CD1c-positive myeloid dendritic cell (primary cell): ENCODE results near the gene CENATAC.
"Not testable (repeated sequence)": the region's sequence is repeated elsewhere in the genome, so short reads cannot be mapped to it uniquely, and the experiment has no call there.

Experiments
- DNase-seq: peaks from one replicate; pipeline ENCODE4 v3.0.0-alpha.2; 2016; ENCODE audit errors: extremely low spot score

Gene CENATAC

GRCh38 chr11:118997627-118998387 is at the start of gene CENATAC:
Gene CENATAC, plus strand, starts transcription at chr11:118998138. Its CDS starts 60 bp downstream, at chr11:118998198.
- peak; percentile 98 for DNase-seq

GRCh38 chr11:118953265-118953664 is 44.7 kb upstream of the CENATAC start:
- no peak for DNase-seq

DNA sequence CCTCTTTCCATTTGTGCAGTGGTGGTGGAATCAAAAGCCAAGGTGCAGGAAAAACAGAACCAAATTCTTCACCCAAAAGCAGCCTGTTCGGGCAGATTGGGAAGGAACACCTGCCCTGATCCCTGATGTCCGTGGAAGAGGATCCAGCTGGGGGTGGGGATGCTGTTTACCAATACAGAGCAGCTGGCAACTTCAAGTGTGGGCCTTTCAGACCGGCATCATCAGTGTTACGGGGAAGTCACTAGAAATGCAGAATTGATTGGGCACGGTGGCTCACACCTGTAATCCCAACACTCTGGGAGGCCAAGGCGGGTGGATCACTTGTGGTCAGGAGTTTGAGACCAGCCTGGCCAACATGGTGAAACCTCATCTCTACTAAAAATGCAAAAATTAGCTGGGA is 44.0 kb upstream of the CENATAC start:
- DNase-seq = not testable (repeated sequence)

GRCh38 chr11:118956094-118956846 is 41.7 kb upstream of the CENATAC start, which contains the start of gene UPK2:
Gene UPK2, plus strand, starts transcription at chr11:118956298. Its CDS starts 53 bp downstream, at chr11:118956351.
- DNase-seq = peak; percentile 87

DNA sequence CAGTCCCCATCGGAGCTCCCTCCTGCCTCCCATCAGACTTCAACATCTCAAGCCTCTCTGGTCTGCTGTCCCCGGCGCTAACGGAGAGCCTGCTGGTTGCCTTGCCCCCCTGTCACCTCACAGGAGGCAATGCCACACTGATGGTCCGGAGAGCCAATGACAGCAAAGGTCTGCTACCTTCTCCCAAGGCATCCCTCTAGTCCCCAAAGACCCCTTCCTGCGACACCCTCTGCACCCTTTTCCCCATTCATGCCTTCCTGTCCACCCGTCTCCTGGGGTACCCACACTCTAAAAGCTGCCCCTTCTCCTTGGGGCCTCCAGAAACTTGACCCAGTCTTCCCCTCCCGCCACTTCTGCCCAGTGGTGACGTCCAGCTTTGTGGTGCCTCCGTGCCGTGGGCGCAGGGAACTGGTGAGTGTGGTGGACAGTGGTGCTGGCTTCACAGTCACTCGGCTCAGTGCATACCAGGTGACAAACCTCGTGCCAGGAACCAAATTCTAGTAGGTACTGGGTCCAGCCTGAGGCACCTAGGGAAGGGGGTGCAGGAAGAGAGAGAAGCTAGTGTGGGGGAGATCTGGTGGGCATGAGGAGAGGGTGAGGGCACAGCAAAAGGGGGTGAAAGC is 41.0 kb upstream of the CENATAC start:
- no peak for DNase-seq

DNA sequence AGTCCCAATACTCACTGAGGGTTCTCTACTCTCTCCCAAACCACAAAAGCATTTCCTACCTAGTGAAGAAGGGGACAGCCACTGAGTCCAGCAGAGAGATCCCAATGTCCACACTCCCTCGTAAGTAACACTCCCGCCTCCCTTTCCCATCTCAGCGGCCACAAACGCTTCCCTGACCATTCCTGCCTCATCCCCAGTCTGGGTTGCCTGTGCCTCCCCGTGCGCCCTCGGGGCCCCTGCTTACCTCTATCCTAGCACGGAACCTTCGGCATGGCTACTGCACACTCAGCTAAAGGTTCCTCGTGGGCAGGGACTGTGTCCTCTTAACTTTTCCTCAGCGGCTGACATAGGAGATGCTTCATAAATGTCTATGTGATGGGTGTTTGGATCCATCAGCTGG is 40.4 kb upstream of the CENATAC start:
- no peak for DNase-seq

DNA sequence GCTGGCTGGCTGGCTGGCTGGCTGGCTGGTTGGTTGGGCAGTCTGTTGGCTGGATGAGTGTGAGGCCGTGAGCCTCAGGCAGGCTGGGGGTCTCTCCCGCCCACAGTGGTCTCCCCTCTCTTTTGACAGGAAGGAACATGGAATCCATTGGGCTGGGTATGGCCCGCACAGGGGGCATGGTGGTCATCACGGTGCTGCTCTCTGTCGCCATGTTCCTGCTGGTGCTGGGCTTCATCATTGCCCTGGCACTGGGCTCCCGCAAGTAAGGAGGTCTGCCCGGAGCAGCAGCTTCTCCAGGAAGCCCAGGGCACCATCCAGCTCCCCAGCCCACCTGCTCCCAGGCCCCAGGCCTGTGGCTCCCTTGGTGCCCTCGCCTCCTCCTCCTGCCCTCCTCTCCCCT is 40.0 kb upstream of the CENATAC start:
- DNase-seq = no peak

- DNase-seq = no peak
Observed at GRCh38 chr11:118958577-118958976, 39.4 kb upstream of the CENATAC start.

DNA sequence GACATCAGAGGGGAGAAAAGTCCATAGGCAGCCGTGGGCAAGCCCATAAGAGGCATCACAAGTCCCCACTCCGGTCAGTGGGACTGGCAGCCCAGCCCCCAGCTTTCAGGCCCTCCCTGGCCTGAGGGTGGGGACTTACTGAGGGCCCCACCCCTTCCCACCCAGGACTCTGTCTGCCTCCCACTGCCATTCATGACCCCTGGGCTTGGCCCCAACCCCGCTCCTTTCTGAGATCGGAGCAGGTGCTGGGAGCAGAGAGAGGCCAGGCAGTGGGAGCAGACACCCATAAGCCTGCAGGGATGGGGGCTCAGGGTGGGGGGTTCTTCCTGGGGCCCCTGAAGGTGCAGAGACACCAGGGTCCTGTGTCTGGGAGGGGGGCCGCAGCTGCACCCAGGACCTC is 36.7 kb upstream of the CENATAC start:
- no peak for DNase-seq

GRCh38 chr11:118961591-118961990 is 36.3 kb upstream of the CENATAC start:
- no peak for DNase-seq

DNA sequence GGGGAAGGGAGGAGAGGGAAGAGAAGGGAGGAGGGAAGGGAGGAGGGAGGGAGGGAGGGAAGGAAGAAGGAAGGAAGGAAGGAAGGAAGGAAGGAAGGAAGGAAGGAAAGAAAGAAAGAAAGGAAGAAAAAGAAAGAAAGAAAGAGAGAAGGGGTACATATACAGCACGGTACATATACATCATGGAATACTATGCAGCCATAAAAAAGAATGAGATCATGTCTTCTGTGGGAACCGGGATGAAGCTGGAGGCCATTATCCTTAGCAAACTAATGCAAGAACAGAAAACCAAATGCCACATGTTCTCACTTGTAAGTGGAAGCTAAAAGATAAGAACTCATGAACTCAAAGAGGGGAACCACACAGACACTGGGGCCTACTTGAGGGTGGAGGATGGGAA is 28.4 kb upstream of the CENATAC start:
- not testable (repeated sequence) for DNase-seq

GRCh38 chr11:118971646-118972045 is 26.3 kb upstream of the CENATAC start, which contains the start of gene FOXR1:
Gene FOXR1, plus strand, starts transcription at chr11:118971761. Its CDS starts 171 bp downstream, at chr11:118971932.
- DNase-seq = no peak

DNA sequence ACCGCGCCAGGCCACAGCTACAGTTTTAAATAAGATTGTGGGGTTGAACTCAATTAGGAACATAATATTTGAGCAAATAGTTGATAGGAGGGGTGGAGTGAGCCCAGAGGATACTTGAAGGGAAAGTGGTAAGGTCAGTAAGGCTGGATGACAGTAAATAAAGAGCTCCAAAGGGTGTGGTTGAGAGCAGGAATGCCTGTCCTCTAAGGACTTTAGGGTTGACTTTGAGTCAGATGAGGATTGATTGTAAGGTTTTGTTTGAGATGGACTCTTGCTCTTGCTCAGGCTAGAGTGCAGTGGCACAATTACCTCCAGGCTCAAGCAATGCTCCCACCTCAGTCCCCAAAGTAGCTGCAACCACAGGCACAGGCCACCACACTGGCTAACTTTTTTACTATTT is 24.0 kb upstream of the CENATAC start:
- DNase-seq = no peak

DNA sequence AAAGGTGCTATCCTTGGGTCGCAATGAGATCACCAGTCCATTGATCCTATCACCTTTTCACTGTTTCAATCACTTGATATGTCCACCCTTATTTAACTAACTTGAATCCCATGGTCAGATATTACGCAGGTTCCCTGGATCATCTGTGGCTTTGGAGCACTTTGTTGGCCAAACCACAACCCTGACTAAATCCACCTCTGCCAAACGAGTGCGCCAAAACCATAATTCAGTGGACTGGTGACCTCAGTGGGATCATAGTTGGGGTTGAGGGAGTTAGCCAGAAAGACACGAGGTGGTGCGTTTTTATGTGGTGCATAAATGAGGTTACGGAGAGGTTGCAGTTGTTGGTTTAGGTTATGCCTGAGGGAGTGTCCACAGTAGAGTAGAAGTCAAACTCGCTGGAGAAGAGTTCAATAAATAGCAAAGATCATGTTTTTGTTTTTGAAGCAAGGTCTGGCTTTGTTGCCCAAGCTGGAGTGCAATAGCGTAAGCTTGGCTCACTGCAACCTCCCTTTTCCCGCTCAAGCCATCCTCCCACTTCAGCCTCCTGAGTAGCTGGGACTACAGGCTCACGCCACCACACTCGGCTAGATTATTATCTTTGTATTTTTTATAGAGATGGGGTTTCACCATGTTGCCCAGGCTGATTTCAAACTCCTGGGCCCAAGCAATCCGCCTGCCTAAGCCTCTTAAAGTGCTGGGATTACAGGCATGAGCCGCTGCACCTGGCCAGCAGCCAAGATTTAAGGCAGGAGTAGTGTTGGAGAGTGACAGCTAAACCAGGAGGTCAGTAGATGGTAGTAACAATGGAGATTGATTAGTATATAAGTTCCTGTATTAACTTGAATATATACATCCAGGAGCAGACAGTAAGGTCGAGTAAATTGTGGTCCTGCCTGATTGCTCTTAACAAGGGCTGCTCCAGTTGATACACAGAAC is 21.9 kb upstream of the CENATAC start:
- no peak for DNase-seq

- DNase-seq = peak; percentile 29
Observed at GRCh38 chr11:118979434-118979833, 18.5 kb upstream of the CENATAC start.

GRCh38 chr11:118980191-118980881 is 17.6 kb upstream of the CENATAC start:
- peak; percentile 51 for DNase-seq

GRCh38 chr11:118984337-118984736 is 13.6 kb upstream of the CENATAC start:
- not testable (repeated sequence) for DNase-seq

GRCh38 chr11:118984825-118985224 is 13.1 kb upstream of the CENATAC start:
- DNase-seq = no peak

DNA sequence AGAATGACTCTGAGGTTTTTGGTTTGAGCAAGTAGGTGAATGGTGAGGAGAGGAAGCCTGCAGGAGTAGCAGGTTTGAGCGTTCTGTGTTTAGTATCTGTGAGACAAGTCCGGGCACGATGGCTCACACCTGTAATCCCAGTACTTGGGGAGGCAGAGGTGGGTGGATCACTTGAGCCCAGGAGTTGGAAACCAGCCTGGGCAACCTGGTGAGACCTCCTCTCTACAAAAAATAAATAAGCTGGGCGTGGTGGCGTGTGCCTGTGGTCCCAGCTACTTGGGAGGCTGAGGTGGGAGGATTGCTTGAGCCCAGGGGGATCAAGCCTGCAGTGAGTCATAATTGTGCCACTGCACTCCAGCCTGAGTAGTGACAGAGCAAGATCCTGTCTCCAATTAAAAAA is 9.7 kb upstream of the CENATAC start:
- no peak for DNase-seq

GRCh38 chr11:118991486-118992038 is 6.4 kb upstream of the CENATAC start:
- DNase-seq = not testable (repeated sequence)
